Keratinocyte (primary cell): ENCODE data around the gene FHOD3. TPM values are rescaled to one million over a fixed set of nuclear protein-coding genes. Genes with fewer than 3 reads are reported as not detected.
A peak's percentile ranks its signal among the peaks of the same experiment; 100 is the strongest.

Experiments
- DNase-seq: peaks from one replicate; pipeline ENCODE4 v3.0.0-alpha.2; 2011; ENCODE audit warnings: low read depth, missing footprints, low spot score
- FAIRE-seq: peaks from 2 replicates; lab custom pipeline; 2011; peaks lifted over from hg19 to GRCh38; lab: Jason Lieb, UNC
- H2AFZ ChIP-seq: 2 replicates; pipeline ENCODE4 v1.6.0; 2012; ENCODE audit warnings: low read length, control low read depth, inconsistent platforms; ENCODE audit not compliant: control insufficient read depth
- H3K27ac ChIP-seq: 2 replicates; pipeline ENCODE4 v1.5.1; 2011; ENCODE audit warnings: low read length; ENCODE audit not compliant: control insufficient read depth, insufficient read depth
- H3K27me3 ChIP-seq: 3 replicates; pipeline ENCODE4 v1.6.0; 2011; ENCODE audit warnings: low read length; ENCODE audit not compliant: control insufficient read depth, insufficient read depth; ENCODE audit errors: extremely low read depth
- H3K36me3 ChIP-seq, 2 experiments: 2 replicates in 1 of 2; 3 replicates in 1 of 2; pipeline ENCODE4 v1.5.1; 2011; ENCODE audit warnings: low read length in 2 of 2, mild to moderate bottlenecking in 1 of 2; ENCODE audit not compliant: control insufficient read depth in 2 of 2, insufficient read depth in 2 of 2; ENCODE audit errors: extremely low read depth in 1 of 2
- H3K4me1 ChIP-seq: 3 replicates; pipeline ENCODE4 v1.5.1; 2011; ENCODE audit warnings: low read length; ENCODE audit not compliant: control insufficient read depth, insufficient read depth; ENCODE audit errors: extremely low read depth
- H3K4me2 ChIP-seq: 3 replicates; pipeline ENCODE4 v1.6.0; 2011; ENCODE audit warnings: low read depth, low read length; ENCODE audit not compliant: control insufficient read depth, insufficient read depth; ENCODE audit errors: extremely low read depth
- H3K4me3 ChIP-seq, 3 experiments: fragments of 200-600 bp in 1 of 3; sonication (generic) in 1 of 3; 2 replicates in 2 of 3; 3 replicates in 1 of 3; pipeline ENCODE4 v1.5.1; 2011 to 2016; ENCODE audit warnings: low read length in 3 of 3, mild to moderate bottlenecking in 3 of 3, control low read depth in 2 of 3, inconsistent platforms in 1 of 3, low read depth in 1 of 3, mixed read lengths in 1 of 3, mixed run types in 1 of 3, moderate library complexity in 1 of 3; ENCODE audit not compliant: control insufficient read depth in 2 of 3, insufficient read depth in 2 of 3; ENCODE audit errors: extremely low read depth in 1 of 3
- H3K79me2 ChIP-seq: 2 replicates; pipeline ENCODE4 v1.6.0; 2012; ENCODE audit warnings: low read length; ENCODE audit not compliant: control insufficient read depth, insufficient read depth
- H3K9ac ChIP-seq: 3 replicates; pipeline ENCODE4 v1.6.0; 2011; ENCODE audit warnings: low read length; ENCODE audit not compliant: control insufficient read depth, insufficient read depth; ENCODE audit errors: extremely low read depth
- H3K9me1 ChIP-seq: 3 replicates; pipeline ENCODE4 v1.6.0; 2011; ENCODE audit warnings: low read length; ENCODE audit not compliant: control insufficient read depth, insufficient read depth; ENCODE audit errors: extremely low read depth
- H3K9me3 ChIP-seq: 2 replicates; pipeline ENCODE4 v1.5.1; 2012; ENCODE audit warnings: low read depth, low read length; ENCODE audit not compliant: control insufficient read depth
- H4K20me1 ChIP-seq: 3 replicates; pipeline ENCODE4 v1.6.0; 2011; ENCODE audit warnings: low read length; ENCODE audit not compliant: control insufficient read depth, insufficient read depth; ENCODE audit errors: extremely low read depth
- CTCF ChIP-seq, 3 experiments: IDR thresholded peaks in 1 of 3; conservative IDR thresholded peaks in 1 of 3; optimal IDR thresholded peaks in 1 of 3; 2 replicates in 2 of 3; 3 replicates in 1 of 3; pipeline versions ENCODE3 to v1.5.1; 2011; ENCODE audit warnings: low read length in 3 of 3, mild to moderate bottlenecking in 3 of 3, moderate library complexity in 2 of 3, control low read depth in 1 of 3, inconsistent platforms in 1 of 3; ENCODE audit not compliant: insufficient read depth in 2 of 3; ENCODE audit errors: extremely low read depth in 1 of 3
- EZH2 ChIP-seq: IDR thresholded peaks from one replicate; pipeline ENCODE4 v1.6.1; 2012; ENCODE audit warnings: inconsistent platforms, mild to moderate bottlenecking, low read length, moderate library complexity
- dilution Hi-C: fragments of 300-500 bp; cut with MboI; formaldehyde crosslinking; loops from one replicate; pipeline ENCODE4 v1.7.0; 2020; ENCODE audit warnings: low sequenced_read_pairs; ENCODE audit not compliant: extremely low pct_ligation_motif_present
- polyA plus RNA-seq, 5 experiments: library from polyadenylated mRNA; depleted of rRNA in 3 of 5; stranded (reverse) in 3 of 5; stranded (forward) in 1 of 5; unstranded in 1 of 5; fragments of >200 nt; gene quantifications; 1 replicate in 1 of 5; 2 replicates in 3 of 5; 3 replicates in 1 of 5; pipeline versions ENCODE4 v1.2.1 to v1.2.3, GENCODE V29; 2011 to 2012; ENCODE audit warnings: missing spikeins in 2 of 5, low read depth in 1 of 5, low replicate concordance in 1 of 5

The FHOD3 gene
- polyA plus RNA-seq, 1 donor (not counting 4 experiments of a cell fraction or from before 2014, with no cell fraction given) = 7.7 TPM

GRCh38 chr18:36420826-36421225, 123.3 kb downstream of the FHOD3 start:
- dilution Hi-C loops = no loop called here
- Histone ChIP-seq H3K4me2 (no peak overlapping the region), H3K27me3 (no peaks in the 10 kb centered on the region), H3K4me1 (peaks cover 14% of the 10 kb centered on the region), H2AFZ (no peak overlapping the region), H3K9me1 (no peaks in the 10 kb centered on the region), H3K4me3 (no peak overlapping the region), H4K20me1 (no peaks in the 10 kb centered on the region), H3K27ac (no peak overlapping the region), H3K79me2 (no peaks in the 10 kb centered on the region), H3K9me3 (no peaks in the 10 kb centered on the region), H3K9ac (no peak overlapping the region), H3K36me3 (no peaks in the 10 kb centered on the region)
- DNase-seq = no peak
- FAIRE-seq = no peak
- TF ChIP-seq EZH2 (no peak), CTCF (optimal IDR thresholded peaks at IDR 0.05 in 1 of 3, IDR thresholded peaks at IDR 0.05 in 1 of 3, conservative IDR thresholded peaks at IDR 0.05 in 1 of 3; ENCODE audit: extremely low read depth in 1 of 3, insufficient read depth in 2 of 3, low read length in 3 of 3) (no peak)

- no peak overlapping the region for H2AFZ ChIP-seq
- H3K9me3 ChIP-seq = no peaks in the 10 kb centered on the region
- no peaks in the 10 kb centered on the region for H3K9me1 ChIP-seq
- H3K27me3 ChIP-seq = no peaks in the 10 kb centered on the region
- TF ChIP-seq CTCF (optimal IDR thresholded peaks at IDR 0.05 in 1 of 3, IDR thresholded peaks at IDR 0.05 in 1 of 3, conservative IDR thresholded peaks at IDR 0.05 in 1 of 3; ENCODE audit: extremely low read depth in 1 of 3, insufficient read depth in 2 of 3, low read length in 3 of 3) = no peak
- TF ChIP-seq EZH2 = no peak
- H3K4me3 ChIP-seq = no peak overlapping the region
- no peak overlapping the region for H3K27ac ChIP-seq
- H3K9ac ChIP-seq = no peak overlapping the region
- peaks cover 14% of the 10 kb centered on the region for H3K4me1 ChIP-seq
- peak; percentile 20 for FAIRE-seq
- no peak overlapping the region for H3K4me2 ChIP-seq
- DNase-seq = no peak
- dilution Hi-C loops = no loop called here
- H4K20me1 ChIP-seq = no peaks in the 10 kb centered on the region
- H3K36me3 ChIP-seq = no peaks in the 10 kb centered on the region
- H3K79me2 ChIP-seq = no peaks in the 10 kb centered on the region
These were observed 127.2 kb downstream of the FHOD3 start for GRCh38 chr18:36424741-36425142.
